Right cardiac atrium (tissue), 5 donors: ENCODE results near the gene PTPRG. TPM values are rescaled to one million over a fixed set of nuclear protein-coding genes. Genes with fewer than 3 reads are reported as not detected.

Experiments used
- ATAC-seq, 2 donors: fragments of 200-7000 bp; cut with Tn5 transposase; one replicate each; pipeline versions ENCODE4 v1.8.0 to v1.9.1; 2020; ENCODE audit warnings: moderate library complexity in 2 of 2, mild to moderate bottlenecking in 1 of 2
- DNase-seq, 3 donors: peaks; one replicate each; pipeline ENCODE4 v3.0.0-alpha.2; 2020
- H3K27ac ChIP-seq: one replicate; pipeline ENCODE4 v1.5.1; 2013; ENCODE audit warnings: mild to moderate bottlenecking, low read length, control low read depth, moderate library complexity
- H3K27me3 ChIP-seq: one replicate; pipeline ENCODE4 v1.6.1; 2013; ENCODE audit not compliant: control insufficient read depth, insufficient read depth
- H3K4me1 ChIP-seq: one replicate; pipeline ENCODE4 v1.6.1; 2013; ENCODE audit warnings: low read length; ENCODE audit not compliant: control insufficient read depth, insufficient read depth
- H3K4me3 ChIP-seq: one replicate; pipeline ENCODE4 v1.5.1; 2013; ENCODE audit warnings: low read length, control low read depth
- H3K9me3 ChIP-seq: one replicate; pipeline ENCODE4 v1.6.1; 2013; ENCODE audit warnings: low read length; ENCODE audit not compliant: control insufficient read depth
- WGBS: extraction: QIAGEN DNeasy Blood & Tissue Kit; methylation state at CpG from one replicate; pipeline ENCODE4 v1.1.7; 2013; 5-methylcytosine and 5-hydroxymethylcytosine counted together
- intact Hi-C, 4 donors: fragments of 100-400 bp; cut with DNase I; formaldehyde crosslinking; loops; one replicate each; pipeline versions ENCODE4 v1.11.0 to v1.14.0; 2022 to 2023
- polyA plus RNA-seq: library from polyadenylated mRNA; stranded (reverse); fragments of 200-250 nt; gene quantifications from one replicate; pipeline ENCODE4 v1.2.3, GENCODE V29; 2013
- total RNA-seq, 4 donors: library from RNA; stranded (reverse); fragmentation: NEBNext Ultra II Directional; extraction: Animal tissue kit (Norgen Biotek cat#: 25700); gene quantifications; one replicate each; pipeline ENCODE4 v1.2.1, GENCODE V29; 2021
- donor health status: healthy with polysubstance abuse.
- donor health status: DM: no; HTN: yes; CAD: no.
- donor health status: DM: no; HTN: no; CAD: no.
- donor health status: DM: no; HTN: yes; CAD: no; lungs with severe emphysema.
- donor health status: DM: yes; HTN: yes; CAD: no.

PTPRG gene
- total and polyA plus RNA-seq, 5 donors: 8.6 to 50.7 (median 32.3) TPM

DNA sequence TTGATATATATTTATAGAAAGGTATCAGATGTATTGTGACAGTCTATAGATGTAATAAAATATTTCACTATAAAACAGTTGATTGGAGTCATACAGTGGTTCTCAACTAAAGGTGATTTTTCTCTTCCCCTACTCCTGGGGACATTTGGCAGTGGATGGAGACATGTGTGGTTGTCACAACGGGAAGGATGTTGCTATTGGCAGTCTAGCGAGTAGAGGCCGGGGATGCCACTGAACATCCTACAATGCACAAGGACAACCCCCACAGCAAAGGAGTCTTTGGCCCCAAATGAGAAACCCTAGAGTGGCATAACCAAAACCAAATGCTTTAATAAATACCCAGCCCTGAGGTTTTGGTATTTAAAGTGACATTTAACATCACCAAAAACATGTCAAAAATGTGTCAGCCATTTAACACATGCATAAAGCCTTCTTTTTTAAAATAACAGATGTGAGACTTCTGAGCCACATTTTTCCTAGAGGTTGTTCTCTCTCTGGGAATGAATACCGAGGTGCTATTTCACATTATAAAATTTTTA, 367.5 kb downstream of the PTPRG start:
- intact Hi-C loops: no loop called here
- H3K9me3 ChIP-seq: no peaks in the 10 kb centered on the region
- H3K27ac ChIP-seq: no peak overlapping the region
- H3K27me3 ChIP-seq: no peaks in the 10 kb centered on the region
- DNase-seq: no peak
- no peak overlapping the region for H3K4me3 ChIP-seq
- ATAC-seq: no peak
- WGBS: 60% methylated on average over 4 of the region's 4 CpGs
- peaks cover 18% of the 10 kb centered on the region for H3K4me1 ChIP-seq

GRCh38 chr3:61929617-61930016, 368.2 kb downstream of the PTPRG start:
- DNase-seq (no peak), ATAC-seq (no peak)
- H3K4me1 ChIP-seq: peaks cover 16% of the 10 kb centered on the region
- H3K4me3 ChIP-seq: no peak overlapping the region
- H3K27ac ChIP-seq: peak overlapping the region; percentile 12
- intact Hi-C loops: no loop called here
- no peaks in the 10 kb centered on the region for H3K9me3 ChIP-seq
- no peaks in the 10 kb centered on the region for H3K27me3 ChIP-seq
- WGBS: 94% methylated on average over 8 of the region's 8 CpGs

GRCh38 chr3:61932499-61932898, 371.1 kb downstream of the PTPRG start:
- 96% methylated on average over 6 of the region's 6 CpGs for WGBS
- DNase-seq: no peak
- intact Hi-C loops: no loop called here
- ATAC-seq: no peak
- Histone ChIP-seq H3K4me1 (peaks cover 10% of the 10 kb centered on the region), H3K27ac (no peak overlapping the region), H3K9me3 (no peaks in the 10 kb centered on the region), H3K27me3 (no peaks in the 10 kb centered on the region), H3K4me3 (no peak overlapping the region)

DNA sequence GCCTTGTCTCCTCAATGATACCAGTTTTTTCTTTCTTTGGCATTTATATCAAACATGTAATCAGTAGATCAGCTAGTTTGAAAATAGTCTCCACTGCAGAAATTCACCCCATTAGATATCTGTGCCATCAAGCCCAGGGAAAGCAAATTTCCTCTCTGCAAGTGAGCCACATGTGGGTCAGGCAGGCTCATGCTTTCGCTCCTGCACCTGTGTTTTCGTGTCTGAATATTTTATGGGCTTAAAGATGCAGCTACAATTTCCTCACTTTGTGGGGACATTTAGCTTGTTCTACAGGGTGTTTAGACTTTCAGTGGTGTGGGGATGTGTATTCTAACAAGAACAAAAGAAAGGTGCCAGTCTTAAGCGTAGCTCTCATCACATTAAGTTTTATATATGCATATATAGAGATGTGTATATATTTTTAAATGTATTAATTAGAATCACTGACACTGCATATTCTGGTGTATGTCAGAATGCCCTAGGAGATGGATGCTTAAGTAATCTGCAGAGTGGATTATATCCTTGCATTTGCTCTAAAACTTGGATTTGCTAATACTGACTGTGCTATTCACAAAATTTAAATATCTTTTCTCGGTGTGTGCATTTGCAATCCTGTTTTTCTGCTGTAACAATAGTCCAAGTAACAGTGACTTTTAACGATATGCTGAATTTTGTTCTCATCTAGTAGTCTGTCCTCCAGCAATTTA, 372.6 kb downstream of the PTPRG start:
- no peak overlapping the region for H3K4me3 ChIP-seq
- H3K9me3 ChIP-seq: no peaks in the 10 kb centered on the region
- no peak overlapping the region for H3K27ac ChIP-seq
- DNase-seq (no peak), ATAC-seq (no peak)
- 93% methylated on average over 5 of the region's 5 CpGs for WGBS
- peaks cover 5% of the 10 kb centered on the region for H3K4me1 ChIP-seq
- H3K27me3 ChIP-seq: no peaks in the 10 kb centered on the region
- intact Hi-C loops: no loop called here

DNA sequence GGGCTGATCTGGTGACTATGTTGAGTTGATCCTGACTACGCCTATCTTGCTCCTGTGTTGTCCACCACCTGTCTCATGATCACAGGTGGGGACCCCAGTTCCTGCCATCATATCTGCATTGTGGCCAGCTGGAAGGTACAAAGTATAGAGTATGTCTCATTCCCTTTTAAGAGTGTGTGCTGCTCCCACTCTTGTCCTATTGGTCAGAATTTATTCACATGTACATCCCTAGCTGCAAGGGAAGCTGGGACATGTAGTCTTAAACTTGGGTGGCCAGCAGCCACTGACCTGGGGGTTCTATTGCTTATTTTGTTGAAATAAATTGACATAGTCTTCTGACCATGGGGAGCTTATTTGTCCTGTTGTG, 373.1 kb downstream of the PTPRG start:
- Histone ChIP-seq H3K9me3 (no peaks in the 10 kb centered on the region), H3K27ac (no peak overlapping the region), H3K4me1 (peaks cover 5% of the 10 kb centered on the region), H3K27me3 (no peaks in the 10 kb centered on the region), H3K4me3 (no peak overlapping the region)
- WGBS: 94% methylated on average over 1 of the region's 1 CpG
- DNase-seq (no peak), ATAC-seq (no peak)
- intact Hi-C loops: no loop called here

DNA sequence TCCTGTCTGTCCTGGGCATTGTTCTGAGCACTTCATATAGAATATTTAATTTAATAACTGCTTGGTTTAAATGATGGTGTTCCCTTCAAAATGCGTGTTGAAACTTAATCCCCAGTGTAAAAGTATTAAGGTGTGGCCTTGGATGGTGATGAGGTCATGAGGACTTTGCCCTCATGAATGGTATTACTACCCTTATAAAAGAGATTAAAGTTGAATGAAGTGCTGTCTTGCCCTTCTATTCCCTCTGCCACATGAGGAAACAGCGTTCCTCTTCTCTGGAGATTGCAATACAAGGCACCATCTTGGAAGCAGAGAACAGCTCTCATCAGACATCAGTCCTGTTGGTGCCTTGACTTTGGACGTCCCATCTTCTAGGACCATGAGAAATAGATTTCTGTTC, 374.4 kb downstream of the PTPRG start:
- Histone ChIP-seq H3K9me3 (no peaks in the 10 kb centered on the region), H3K27ac (no peak overlapping the region), H3K4me3 (no peak overlapping the region), H3K4me1 (peaks cover 5% of the 10 kb centered on the region), H3K27me3 (no peaks in the 10 kb centered on the region)
- 95% methylated on average over 3 of the region's 3 CpGs for WGBS
- ATAC-seq: no peak
- no peak for DNase-seq
- intact Hi-C loops: no loop called here

GRCh38 chr3:61936344-61936937, 375.1 kb downstream of the PTPRG start:
- Histone ChIP-seq H3K27me3 (no peaks in the 10 kb centered on the region), H3K27ac (no peak overlapping the region), H3K4me1 (peaks cover 5% of the 10 kb centered on the region), H3K4me3 (no peak overlapping the region), H3K9me3 (no peaks in the 10 kb centered on the region)
- peak in 2 of 3 donors; percentile 37 to 59 for DNase-seq
- ATAC-seq: peak in 1 of 2 donors; percentile 32
- intact Hi-C loops: no loop called here
- 73% methylated on average over 6 of the region's 6 CpGs for WGBS

GRCh38 chr3:61937477-61937876, 376.1 kb downstream of the PTPRG start:
- Histone ChIP-seq H3K9me3 (no peaks in the 10 kb centered on the region), H3K27me3 (no peaks in the 10 kb centered on the region), H3K4me1 (peaks cover 5% of the 10 kb centered on the region), H3K27ac (no peak overlapping the region), H3K4me3 (no peak overlapping the region)
- WGBS: 75% methylated on average over 3 of the region's 3 CpGs
- no peak for DNase-seq
- intact Hi-C loops: no loop called here
- no peak for ATAC-seq

DNA sequence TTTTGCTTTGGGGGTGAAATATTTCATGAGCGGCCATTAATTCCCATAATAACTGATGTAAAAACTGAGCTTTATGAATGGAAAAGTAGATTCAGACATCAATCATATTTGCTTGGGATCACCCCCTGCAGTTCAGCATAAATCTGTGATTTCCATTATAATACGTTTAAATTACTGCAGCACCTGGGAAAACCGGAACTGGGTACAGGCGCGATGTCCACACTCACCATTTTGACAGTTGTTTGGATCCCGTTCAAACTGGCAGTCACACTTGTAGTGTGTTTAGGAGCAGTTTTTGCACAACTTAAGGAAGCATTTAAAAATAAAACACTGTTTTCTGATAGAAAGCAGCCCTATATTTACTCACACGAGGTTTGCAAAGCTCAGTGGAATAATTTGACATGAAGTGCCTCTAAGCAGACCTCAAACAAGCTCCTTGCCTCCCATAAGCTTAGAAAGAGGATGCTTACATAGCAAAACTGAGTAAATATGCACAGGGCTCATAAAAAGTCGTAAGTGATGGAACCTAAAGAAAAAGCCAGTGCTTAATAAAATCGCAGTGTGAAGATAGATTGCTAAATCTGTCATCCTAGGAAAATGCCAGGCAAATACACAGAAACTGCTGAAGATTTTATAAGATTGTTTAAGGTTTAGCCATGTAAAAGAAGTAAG, 377.6 kb downstream of the PTPRG start:
- WGBS: 68% methylated on average over 9 of the region's 9 CpGs
- no peak overlapping the region for H3K27ac ChIP-seq
- intact Hi-C loops: no loop called here
- ATAC-seq (no peak), DNase-seq (no peak)
- peaks cover 5% of the 10 kb centered on the region for H3K4me1 ChIP-seq
- H3K4me3 ChIP-seq: no peak overlapping the region
- no peaks in the 10 kb centered on the region for H3K27me3 ChIP-seq
- H3K9me3 ChIP-seq: no peaks in the 10 kb centered on the region

GRCh38 chr3:61940236-61940635, 378.9 kb downstream of the PTPRG start:
- no peak for ATAC-seq
- intact Hi-C loops: no loop called here

GRCh38 chr3:61943975-61944374, 382.6 kb downstream of the PTPRG start:
- H3K27me3 ChIP-seq: no peaks in the 10 kb centered on the region
- no peak overlapping the region for H3K27ac ChIP-seq
- ATAC-seq (no peak), DNase-seq (no peak)
- H3K9me3 ChIP-seq: no peaks in the 10 kb centered on the region
- H3K4me3 ChIP-seq: no peak overlapping the region
- intact Hi-C loops: no loop called here
- H3K4me1 ChIP-seq: peaks cover 3% of the 10 kb centered on the region
- WGBS: 94% methylated on average over 4 of the region's 4 CpGs

More at GRCh38 chr3:61940236-61940635, 378.9 kb downstream of the PTPRG start:
- no peaks in the 10 kb centered on the region for H3K9me3 ChIP-seq
- no peak for DNase-seq
- peaks cover 5% of the 10 kb centered on the region for H3K4me1 ChIP-seq
- H3K4me3 ChIP-seq: no peak overlapping the region
- H3K27me3 ChIP-seq: no peaks in the 10 kb centered on the region
- 95% methylated on average over 2 of the region's 2 CpGs for WGBS
- no peak overlapping the region for H3K27ac ChIP-seq
